GM12865 (cell line): ENCODE data around the gene HSPBP1.
"Not testable (repeated sequence)": the region's sequence is repeated elsewhere in the genome, so short reads cannot be mapped to it uniquely, and the experiment has no call there.

Source experiments
- DNase-seq: peaks from one replicate; pipeline ENCODE4 v3.0.0; 2010; ENCODE audit warnings: low read depth
- H3K4me3 ChIP-seq: 2 replicates; pipeline ENCODE4 v1.5.1; 2011; ENCODE audit warnings: mild to moderate bottlenecking, low read depth, low read length, control low read depth
- TF ChIP-seq, protein P1 (sequence below): IDR thresholded peaks from 2 replicates; pipeline ENCODE4 v1.5.1; 2011; ENCODE audit warnings: low read length, control low read depth, low read depth, inconsistent platforms; ENCODE audit not compliant: insufficient read depth; ENCODE audit errors: missing control alignments

The HSPBP1 gene

GRCh38 chr19:55279770-55280643 is at the start of gene HSPBP1:
Gene HSPBP1, minus strand, starts transcription at chr19:55280110. Its CDS starts 502 bp downstream, at chr19:55279608.
- peak within 1 kb of the TSS; percentile 76 for H3K4me3 ChIP-seq
- TF ChIP-seq, protein P1, sequence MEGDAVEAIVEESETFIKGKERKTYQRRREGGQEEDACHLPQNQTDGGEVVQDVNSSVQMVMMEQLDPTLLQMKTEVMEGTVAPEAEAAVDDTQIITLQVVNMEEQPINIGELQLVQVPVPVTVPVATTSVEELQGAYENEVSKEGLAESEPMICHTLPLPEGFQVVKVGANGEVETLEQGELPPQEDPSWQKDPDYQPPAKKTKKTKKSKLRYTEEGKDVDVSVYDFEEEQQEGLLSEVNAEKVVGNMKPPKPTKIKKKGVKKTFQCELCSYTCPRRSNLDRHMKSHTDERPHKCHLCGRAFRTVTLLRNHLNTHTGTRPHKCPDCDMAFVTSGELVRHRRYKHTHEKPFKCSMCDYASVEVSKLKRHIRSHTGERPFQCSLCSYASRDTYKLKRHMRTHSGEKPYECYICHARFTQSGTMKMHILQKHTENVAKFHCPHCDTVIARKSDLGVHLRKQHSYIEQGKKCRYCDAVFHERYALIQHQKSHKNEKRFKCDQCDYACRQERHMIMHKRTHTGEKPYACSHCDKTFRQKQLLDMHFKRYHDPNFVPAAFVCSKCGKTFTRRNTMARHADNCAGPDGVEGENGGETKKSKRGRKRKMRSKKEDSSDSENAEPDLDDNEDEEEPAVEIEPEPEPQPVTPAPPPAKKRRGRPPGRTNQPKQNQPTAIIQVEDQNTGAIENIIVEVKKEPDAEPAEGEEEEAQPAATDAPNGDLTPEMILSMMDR = no peak
- peak; percentile 98 for DNase-seq

GRCh38 chr19:55328774-55329318 is 48.9 kb upstream of the HSPBP1 start:
- DNase-seq = peak; percentile 38
- not testable (repeated sequence) for H3K4me3 ChIP-seq

- DNase-seq = no peak
- no peak within 1 kb of the TSS for H3K4me3 ChIP-seq
- TF ChIP-seq, protein P1 = no peak
These were observed 45.3 kb upstream of the HSPBP1 start, which contains the start of gene TMEM150B for GRCh38 chr19:55325172-55325571. Gene TMEM150B, minus strand, starts transcription at chr19:55325341. Its CDS starts 4,305 bp downstream, at chr19:55321036.

DNA sequence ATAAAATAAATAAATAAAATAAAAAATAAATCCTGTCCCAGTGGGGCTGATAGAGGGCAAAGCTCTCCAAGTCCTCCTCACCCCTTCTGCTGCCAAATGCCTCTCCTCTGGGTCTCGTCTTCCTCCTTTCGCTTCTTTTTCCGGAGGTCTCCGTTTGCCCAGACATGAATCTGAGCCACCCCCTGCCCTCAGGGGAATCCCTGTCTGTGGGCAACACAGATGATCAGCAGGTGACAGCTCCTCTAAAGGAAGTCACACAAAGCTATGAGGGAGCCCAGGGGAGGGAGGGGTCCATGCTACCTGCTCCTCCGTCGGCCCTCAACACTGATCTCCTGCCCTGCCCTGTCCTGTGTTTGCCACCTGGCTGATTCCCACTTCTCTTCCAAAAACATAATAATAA is 44.8 kb upstream of the HSPBP1 start:
- TF ChIP-seq, protein P1 = no peak
- no peak overlapping the region for H3K4me3 ChIP-seq
- no peak for DNase-seq

- no peak overlapping the region for H3K4me3 ChIP-seq
- TF ChIP-seq, protein P1 = no peak
- no peak for DNase-seq
These were observed 42.4 kb upstream of the HSPBP1 start for GRCh38 chr19:55322204-55322885.

DNA sequence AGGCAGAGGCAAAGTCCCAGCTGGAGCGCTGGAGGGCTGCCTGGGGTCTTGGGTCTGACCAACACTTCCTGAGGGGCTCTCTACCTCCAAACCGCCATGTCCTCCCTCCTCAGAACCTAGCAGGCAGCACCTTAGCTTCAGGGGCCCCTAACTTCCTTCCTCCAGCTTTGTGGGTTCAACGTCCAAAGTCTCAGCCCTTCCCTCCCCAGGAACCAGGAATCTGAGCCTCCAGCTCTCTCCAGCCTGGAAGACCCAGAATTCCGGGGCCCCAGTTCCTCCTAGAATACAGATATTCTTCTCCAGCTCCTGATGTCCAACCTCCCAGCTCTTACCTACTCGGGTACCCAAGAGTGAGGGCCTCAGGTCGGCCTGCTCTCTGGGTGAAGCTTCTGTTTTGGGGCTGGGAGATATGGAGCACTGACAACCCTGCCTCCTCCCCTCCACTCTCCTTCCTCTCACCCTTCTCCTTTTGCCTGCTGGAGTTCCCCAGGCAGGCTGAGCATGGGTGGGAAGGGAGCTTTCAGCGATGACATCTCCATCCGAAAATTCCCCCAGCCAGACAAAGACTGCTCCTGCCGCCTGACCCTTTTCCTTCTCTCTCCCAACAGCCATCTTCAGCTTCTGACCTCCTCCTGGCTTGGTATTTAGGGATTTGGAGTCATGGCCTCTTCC is 41.7 kb upstream of the HSPBP1 start:
- DNase-seq = no peak
- no peak overlapping the region for H3K4me3 ChIP-seq
- TF ChIP-seq, protein P1 = no peak
